Bronchial epithelial cell (primary cell): Measurements from ENCODE around the gene TOGARAM2. TPM values are rescaled to one million over a fixed set of nuclear protein-coding genes. Genes with fewer than 3 reads are reported as not detected.
A peak's percentile ranks its signal among the peaks of the same experiment; 100 is the strongest.

Experiments used
- DNase-seq: peaks from one replicate; pipeline ENCODE4 v3.0.0-alpha.2; 2010; ENCODE audit warnings: low read depth
- FAIRE-seq: peaks from 2 replicates; lab custom pipeline; 2011; peaks lifted over from hg19 to GRCh38; lab: Jason Lieb, UNC
- H3K27me3 ChIP-seq: 2 replicates; pipeline ENCODE4 v1.5.1; 2011; ENCODE audit warnings: low read length; ENCODE audit not compliant: control insufficient read depth, insufficient read depth
- H3K36me3 ChIP-seq: 2 replicates; pipeline ENCODE4 v1.5.1; 2011; ENCODE audit warnings: low read length; ENCODE audit not compliant: control insufficient read depth, insufficient read depth
- H3K4me3 ChIP-seq: 2 replicates; pipeline ENCODE4 v1.5.1; 2011; ENCODE audit warnings: mild to moderate bottlenecking, low read depth, low read length, control low read depth
- total RNA-seq: library from RNA; depleted of rRNA; stranded (reverse); fragments of >200 nt; gene quantifications from 2 replicates; pipeline ENCODE4 v1.2.1, GENCODE V29; 2014
- TF ChIP-seq, protein P1 (sequence below): IDR thresholded peaks from 2 replicates; pipeline ENCODE4 v1.5.1; 2011; ENCODE audit warnings: mild to moderate bottlenecking, moderate library complexity, low read length, control low read depth, inconsistent platforms; ENCODE audit not compliant: insufficient read depth, severe bottlenecking

The TOGARAM2 gene
- total RNA-seq, 1 donor from 2014 or later: not detected

DNA sequence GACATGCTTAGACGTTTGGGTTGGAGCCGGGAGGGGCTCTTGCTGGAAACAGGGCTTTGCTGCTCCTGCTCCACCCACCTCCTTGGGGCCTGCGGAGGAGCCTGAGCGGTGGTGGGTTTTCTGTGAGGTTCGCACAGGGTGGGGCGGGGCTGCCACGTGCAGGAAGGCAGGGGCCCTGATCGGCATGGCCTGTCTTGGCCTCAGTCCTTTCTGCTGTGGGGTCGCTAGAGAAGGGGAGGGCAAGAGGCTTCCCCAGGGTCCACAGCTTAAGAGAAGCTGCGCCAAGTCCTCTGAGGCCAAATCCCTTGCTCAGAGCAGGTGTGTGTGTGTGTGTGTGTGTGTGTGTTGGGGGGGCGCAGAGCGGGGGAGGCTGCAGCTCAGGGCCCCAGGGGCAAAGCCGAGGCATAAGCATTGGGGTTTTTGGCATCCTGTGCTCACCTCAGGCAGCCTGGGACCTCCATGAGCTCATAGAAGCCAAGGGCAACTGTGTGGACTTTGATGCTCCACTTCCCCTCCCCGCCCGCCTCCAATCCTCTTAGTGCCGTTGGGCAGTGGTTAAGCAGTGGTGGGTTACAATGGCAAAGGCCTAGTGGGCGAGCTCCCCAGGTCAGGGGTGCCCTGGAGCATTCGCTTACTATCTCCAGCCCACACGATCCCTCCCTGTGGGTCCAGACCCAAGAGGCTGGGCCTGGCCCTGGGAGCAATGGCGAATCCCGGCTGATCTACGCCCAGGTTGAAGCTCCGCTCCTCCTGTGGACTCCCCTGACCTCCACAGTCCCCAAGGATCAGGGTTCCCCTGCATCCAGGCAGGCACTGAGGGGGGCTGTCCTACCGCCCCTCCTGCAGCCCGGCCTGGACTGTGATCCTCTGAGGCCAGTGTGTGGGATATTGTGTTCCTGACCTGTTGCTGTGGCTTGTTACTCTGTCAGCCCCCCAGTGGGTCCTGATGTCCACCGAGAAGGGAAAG is 28.9 kb downstream of the TOGARAM2 start:
- TF ChIP-seq, protein P1, sequence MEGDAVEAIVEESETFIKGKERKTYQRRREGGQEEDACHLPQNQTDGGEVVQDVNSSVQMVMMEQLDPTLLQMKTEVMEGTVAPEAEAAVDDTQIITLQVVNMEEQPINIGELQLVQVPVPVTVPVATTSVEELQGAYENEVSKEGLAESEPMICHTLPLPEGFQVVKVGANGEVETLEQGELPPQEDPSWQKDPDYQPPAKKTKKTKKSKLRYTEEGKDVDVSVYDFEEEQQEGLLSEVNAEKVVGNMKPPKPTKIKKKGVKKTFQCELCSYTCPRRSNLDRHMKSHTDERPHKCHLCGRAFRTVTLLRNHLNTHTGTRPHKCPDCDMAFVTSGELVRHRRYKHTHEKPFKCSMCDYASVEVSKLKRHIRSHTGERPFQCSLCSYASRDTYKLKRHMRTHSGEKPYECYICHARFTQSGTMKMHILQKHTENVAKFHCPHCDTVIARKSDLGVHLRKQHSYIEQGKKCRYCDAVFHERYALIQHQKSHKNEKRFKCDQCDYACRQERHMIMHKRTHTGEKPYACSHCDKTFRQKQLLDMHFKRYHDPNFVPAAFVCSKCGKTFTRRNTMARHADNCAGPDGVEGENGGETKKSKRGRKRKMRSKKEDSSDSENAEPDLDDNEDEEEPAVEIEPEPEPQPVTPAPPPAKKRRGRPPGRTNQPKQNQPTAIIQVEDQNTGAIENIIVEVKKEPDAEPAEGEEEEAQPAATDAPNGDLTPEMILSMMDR: no peak
- H3K36me3 ChIP-seq: no peaks in the 10 kb centered on the region
- no peak for FAIRE-seq

DNA sequence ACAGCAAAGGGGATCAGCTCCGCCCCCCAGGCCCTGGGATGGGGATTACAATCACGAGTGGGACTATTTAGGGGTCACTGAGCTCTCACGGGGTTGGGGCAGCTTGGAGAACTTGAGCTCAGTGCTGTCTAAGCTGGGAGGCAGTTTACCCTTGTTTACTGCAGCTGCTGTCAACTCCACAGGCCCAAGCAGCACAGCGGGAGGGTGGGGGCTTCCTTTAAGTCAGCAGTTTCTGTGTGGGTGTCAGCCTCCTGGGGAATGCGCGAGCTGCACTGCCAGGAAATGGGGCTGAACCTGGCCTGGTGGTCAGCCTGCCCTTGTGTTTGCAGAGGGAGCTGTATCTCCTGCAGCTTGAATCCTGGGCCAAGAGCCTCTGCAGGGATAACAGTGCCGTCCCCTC is 29.8 kb downstream of the TOGARAM2 start:
- FAIRE-seq (peak; percentile 36), DNase-seq (no peak)
- H3K36me3 ChIP-seq: no peaks in the 10 kb centered on the region
- no peaks in the 10 kb centered on the region for H3K27me3 ChIP-seq
- TF ChIP-seq, protein P1: no peak
- H3K4me3 ChIP-seq: no peak overlapping the region

More for the DNA sequence above, 28.9 kb downstream of the TOGARAM2 start:
- no peak overlapping the region for H3K4me3 ChIP-seq
- no peaks in the 10 kb centered on the region for H3K27me3 ChIP-seq
- no peak for DNase-seq

DNA sequence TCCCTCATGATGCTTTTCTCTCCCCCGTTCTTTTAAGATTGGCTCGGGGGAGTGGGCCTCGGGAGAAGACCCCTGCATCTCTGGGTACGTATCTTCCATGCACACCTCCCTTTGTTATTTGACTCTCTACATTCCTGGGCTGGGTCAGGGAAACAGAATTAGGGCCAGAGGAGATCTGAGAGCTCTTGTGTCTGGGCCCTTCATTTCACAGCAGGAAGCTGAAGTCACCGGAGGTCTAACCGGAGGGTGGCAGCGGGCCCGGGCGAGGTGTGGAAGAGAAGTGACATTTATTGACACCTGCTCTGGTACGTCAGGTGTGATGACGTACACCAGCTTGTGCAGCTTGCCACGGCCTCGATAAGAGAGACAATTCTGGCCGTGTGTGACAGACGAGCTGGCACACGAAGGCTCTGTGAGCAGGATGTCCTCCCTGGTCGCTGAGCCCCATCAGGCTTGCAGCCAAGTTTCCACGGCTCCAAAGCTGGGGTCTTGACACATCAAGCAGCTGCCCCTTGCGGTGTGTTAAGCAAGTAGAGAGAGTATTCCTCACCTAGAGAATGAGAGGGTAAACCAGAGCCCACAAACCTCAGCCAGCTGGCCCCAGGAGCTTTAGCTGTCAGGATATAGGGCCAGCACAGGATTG is 30.4 kb downstream of the TOGARAM2 start:
- TF ChIP-seq, protein P1: no peak
- Histone ChIP-seq H3K36me3 (no peaks in the 10 kb centered on the region), H3K27me3 (no peaks in the 10 kb centered on the region), H3K4me3 (no peak overlapping the region)
- FAIRE-seq: no peak
- DNase-seq: no peak

DNA sequence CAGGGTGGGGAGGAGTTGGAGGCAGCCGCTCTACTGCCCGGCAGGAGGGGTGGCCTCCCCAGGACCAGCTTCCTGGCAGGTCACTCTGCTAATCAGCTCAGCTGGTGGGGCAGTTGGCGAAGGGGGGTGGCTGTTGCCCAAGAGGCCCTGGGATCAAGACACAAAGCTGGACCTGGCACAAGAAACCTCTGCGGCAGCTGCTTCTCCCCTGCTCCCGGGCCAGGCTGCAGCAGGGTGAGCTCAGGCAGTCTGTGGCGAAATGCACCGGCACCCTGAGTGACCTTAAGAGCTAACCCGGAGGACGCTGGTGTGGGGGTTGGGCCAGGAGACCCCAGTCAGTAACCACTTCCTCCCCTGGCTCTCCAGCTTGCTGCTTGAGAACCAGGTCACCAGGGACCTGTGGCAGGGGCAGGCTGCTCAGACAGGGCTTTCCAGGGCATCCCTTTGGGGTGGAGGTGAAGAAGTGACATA is 31.1 kb downstream of the TOGARAM2 start:
- TF ChIP-seq, protein P1: no peak
- H3K27me3 ChIP-seq: no peaks in the 10 kb centered on the region
- no peaks in the 10 kb centered on the region for H3K36me3 ChIP-seq
- no peak overlapping the region for H3K4me3 ChIP-seq
- FAIRE-seq (no peak), DNase-seq (no peak)

DNA sequence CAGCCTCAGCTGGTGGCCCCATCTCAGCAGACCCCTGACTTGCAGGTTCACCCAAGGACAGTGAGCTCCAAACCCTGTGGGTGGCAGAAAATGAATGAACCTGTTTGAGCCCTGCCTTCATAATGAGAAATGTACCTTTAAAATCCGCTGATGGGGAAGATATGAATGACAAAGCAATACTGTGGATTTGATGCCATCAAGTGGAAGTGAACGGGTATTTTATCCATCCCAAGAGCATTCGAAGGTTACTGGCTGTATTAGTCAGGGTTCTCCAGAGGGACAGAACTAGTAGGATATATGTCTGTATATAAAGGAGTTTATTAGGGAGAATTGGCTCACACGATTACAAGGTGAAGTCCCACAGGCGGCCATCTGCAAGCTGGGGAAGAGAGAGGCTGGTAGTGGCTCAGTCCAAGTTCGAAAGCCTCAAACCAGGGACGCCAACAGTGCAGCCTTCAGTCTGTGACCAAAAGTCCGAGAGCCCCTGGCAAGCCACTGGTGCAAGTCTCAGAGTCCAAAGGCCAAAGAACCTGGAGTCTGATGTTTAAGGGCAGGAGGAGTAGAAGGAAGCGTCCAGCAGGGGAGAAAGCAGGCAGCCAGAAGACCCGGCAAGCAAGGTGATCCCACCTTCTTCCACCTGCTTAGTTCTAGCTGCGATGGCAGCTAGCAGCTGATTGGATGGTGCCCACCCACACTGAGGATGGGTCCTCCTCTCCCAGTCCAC is 32.1 kb downstream of the TOGARAM2 start:
- FAIRE-seq (peak; percentile 47), DNase-seq (no peak)
- Histone ChIP-seq H3K27me3 (no peaks in the 10 kb centered on the region), H3K4me3 (no peak overlapping the region), H3K36me3 (no peaks in the 10 kb centered on the region)
- TF ChIP-seq, protein P1: no peak
